Myocyte (in vitro differentiated cells): Measurements from ENCODE around the gene CRACR2A. TPM values are rescaled to one million over a fixed set of nuclear protein-coding genes. Genes with fewer than 3 reads are reported as not detected.

Experiments used
- DNase-seq: peaks from one replicate; pipeline ENCODE4 v3.0.0-alpha.2; 2012; ENCODE audit warnings: low read depth
- total RNA-seq: library from RNA; depleted of rRNA; stranded (reverse); fragments of >200 nt; gene quantifications from 2 replicates; pipeline ENCODE4 v1.2.3, GENCODE V29; 2014

CRACR2A gene
- total RNA-seq, 1 donor from 2014 or later, result 2.5 TPM

DNA sequence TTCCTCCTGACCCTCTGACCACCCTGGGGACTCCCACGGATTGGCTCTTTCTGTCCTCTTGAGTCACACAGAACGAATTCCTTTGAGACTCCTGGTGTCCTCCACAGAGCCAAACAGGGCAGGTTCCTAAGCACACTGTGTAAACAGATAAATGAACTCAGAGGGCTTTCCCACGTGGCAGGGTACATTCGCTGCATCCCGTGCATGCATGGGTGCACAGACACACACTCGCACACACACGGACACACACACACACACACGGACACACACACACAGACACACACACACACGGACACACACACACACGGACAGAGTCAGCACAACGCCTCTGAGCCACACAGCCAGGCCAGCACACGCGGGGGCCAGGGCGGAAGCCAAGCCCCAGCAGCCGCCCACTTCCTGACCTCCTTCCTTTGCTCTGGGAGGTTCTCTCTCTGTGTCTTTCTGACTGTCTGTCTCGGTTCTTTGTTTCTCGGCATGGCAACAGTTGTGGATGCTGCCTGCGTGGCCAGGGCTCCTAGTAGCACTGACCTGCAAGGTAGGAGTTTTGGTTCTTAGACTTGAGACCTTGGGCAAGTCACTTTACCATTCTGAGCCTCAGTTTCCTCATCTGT, 706 bp downstream of the CRACR2A start:
- DNase-seq, result peak; percentile 20

DNA sequence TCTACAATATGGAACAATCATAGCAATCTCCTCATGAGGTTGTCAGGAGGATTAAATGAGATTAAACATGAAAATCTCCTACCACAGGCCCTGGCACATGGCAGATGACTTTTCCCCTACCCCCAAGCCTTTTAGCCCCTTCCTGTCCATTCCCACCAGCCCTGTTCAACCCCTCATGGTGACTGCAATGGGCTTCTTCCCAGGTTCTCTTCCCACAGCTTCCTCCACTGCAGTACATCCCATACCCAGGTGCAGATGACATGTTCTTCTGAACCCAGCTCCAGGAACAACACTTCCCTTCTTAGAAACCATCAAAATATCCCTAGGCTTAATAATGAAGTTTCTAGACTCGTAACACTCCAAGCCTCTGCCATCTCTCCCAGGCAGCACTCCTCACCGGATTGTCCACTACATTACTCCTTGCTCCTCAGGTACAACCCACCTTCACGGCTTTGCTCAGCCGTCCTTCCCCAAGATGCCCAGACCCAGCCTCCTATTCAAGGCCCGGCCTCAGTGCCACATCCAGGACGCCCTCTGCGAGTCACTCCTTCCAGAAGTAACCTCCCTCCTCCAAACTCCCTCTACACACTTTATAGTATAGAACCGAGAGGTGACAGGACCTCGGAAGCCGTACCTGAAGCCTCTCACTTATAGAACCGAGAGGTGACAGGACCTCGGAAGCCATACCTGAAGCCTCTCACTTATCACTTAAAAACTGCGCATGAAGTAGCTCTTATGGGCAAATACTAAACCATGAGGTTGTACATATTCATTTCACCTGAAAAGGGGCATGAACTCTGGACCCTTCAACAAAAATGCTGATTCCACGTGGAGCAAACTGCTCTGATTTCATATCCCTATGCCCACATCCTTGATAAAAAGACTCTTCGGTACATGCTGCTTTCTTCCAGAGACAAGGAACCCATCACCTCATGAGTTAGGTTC, 1.5 kb downstream of the CRACR2A start:
- DNase-seq, result no peak

DNA sequence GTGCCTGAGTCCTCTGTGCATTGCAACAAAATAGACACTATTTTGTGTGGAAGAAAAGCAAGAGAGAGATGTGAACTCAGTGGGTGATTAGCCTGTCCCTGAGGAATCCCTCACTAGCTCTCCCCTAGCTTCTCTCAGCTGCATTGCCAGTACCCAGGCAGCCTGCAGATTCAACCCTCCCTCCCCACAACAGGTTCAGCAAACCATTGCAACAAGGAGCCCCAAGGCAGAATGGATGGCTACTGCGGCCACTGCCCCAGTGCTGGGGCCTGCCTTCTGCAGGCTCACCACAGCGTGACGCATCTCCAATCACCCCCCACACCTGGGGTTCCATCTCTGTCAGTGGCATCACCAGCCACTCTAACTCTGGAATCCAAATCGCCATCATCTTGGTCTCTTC, 2.3 kb downstream of the CRACR2A start:
- DNase-seq, result no peak

DNA sequence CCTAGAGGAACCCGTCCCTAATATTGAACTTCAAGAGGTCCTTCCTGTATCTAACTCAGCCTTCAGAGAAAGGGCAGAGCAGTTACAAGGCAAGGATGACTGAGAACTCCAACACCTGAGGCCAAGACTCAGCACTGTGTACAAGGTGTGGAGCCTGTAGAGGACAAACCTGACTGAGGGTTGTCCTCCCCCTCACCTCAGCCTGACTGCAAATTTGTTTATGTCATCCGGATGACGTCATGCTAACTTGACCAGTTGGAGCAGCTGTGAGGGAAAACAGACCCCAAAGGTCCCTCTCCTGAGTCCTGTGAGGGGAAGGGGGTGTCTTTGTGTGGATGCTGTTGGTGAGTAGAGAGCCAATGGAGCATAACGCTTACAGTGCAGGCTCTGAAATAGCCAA, 4.3 kb downstream of the CRACR2A start:
- DNase-seq, result no peak

DNA sequence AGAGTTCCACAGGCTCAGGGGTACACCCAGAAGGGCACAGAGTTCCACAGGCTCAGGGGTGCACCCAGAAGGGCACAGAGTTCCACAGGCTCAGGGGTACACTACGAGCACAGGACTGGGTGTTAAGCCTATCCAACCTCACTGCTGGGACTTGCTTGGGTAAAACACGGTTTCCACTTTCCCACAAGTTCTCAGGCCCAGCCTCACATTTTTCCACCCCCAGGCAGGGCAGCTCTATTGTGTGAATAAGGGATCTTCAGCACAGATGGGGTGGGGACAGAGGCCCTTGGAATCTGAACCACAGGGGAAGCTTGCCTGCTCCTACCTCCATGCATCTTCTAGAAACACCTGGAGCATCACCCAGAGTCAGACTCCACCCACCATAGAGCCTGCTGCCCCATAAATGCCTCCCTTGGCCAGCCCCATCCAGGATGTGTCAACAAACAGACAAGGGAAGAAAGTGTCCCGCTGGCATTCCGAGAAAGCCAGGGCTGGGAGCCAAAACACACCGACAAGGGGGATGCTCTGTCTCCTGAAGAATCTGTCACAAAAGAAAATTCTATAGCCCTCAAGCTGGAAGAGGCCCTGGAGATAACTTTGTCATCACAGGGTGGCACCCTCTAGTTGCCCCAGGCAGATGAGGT, 4.8 kb downstream of the CRACR2A start:
- DNase-seq, result no peak

DNA sequence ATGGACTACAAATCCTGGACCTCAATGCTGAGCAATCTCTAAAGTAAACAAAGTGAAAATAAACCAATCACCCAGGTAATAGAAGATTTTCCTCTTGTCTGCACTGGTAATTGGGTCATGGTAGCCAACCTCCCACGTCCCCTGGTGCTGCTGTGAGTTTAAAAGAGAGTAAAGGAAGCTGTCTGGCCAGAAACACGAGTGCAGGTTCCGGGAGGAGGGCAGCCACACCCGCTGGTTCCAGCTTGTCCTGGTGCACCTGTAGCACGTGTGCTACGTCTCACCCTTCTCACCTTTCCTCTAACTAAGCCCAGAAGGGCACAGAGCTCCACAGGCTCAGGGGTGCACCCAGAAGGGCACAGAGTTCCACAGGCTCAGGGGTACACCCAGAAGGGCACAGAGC, 5.4 kb downstream of the CRACR2A start:
- no peak for DNase-seq

DNA sequence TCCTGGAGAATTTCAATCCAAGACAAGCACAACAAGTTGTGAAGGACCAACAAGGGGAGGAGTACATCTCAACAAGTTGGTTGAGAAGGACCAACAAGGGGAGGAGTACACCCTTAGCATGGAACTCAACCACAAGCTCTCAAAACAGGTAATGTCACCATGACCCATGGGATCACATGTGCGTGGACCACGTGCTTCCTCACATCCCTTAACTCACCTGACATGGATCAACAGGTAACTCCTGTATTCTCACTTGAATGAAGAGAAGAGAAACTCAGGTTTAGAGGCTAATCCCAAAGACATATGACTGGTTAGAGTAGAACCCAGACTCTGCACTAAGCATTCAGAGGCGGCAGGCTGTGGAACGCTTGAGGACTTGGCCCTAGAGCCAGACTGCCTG, 6.2 kb downstream of the CRACR2A start:
- no peak for DNase-seq

DNA sequence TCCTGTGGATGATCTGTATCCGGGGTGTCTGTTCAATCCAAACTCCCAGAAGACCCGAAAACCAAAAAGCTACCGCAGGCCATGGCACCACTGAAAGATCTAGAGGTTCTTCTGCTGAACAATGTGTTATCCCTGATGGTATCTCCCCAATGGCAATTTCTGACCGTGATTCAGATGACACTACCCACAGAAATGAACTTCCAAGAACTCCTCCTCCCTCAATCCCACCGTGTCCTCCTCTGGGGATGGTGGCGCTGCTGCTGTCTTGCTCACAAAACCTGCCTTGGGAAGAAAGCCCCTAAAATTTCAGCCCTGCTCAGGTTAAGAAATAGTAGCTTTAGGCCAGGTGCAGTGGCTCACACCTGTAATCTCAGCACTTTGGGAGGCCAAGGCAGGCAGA, 7.8 kb downstream of the CRACR2A start:
- no peak for DNase-seq

DNA sequence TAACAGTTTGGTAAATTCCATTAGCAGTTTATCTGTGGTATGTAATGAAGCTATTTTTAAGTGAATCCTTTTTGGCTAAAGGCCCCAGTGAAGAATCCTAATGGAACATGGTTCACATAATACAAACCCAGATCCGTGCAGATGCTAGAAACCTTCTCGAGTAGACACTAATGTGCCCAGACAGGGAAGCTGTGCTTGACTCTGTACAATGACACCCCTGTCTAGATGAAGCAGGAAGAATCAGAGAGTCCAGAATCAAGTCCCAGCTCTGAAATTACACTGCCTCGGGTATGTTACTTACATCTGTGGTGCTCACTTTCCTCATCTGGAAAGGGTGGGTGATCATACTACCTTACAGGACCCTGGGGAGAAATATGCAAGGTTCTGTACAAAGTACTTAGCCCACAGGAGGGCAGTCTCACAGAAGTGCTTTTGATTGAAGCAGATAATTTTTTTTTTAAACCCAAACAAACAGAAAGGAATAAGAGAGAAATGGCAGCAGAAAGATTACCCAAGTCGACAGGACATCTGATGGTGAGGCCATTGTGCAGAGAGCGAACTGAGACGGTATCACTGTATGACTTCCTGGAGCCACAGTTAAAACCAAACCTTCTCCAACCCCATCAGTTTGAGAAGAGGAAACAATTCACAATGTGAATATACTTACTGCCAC, 8.5 kb downstream of the CRACR2A start:
- DNase-seq, result no peak

DNA sequence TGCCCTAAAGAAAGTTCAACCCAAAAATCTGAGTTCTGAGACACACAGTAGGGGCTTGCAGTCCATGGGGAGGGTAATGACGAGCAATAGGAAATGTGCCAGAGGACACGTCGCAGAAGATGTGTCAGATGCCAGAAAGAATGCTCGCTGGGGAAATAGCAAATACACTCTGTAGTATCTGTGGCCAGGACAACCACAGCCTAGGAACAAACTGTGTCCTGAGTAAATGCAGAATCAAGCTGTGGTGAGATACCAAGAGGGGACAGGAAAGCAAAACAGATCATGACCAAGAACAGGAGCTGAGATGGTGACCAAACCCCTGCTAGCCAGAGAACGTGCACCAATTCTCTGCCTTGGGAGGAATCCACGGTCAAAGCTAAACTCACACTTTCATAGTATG, 9.1 kb downstream of the CRACR2A start:
- peak; percentile 82 for DNase-seq

DNA sequence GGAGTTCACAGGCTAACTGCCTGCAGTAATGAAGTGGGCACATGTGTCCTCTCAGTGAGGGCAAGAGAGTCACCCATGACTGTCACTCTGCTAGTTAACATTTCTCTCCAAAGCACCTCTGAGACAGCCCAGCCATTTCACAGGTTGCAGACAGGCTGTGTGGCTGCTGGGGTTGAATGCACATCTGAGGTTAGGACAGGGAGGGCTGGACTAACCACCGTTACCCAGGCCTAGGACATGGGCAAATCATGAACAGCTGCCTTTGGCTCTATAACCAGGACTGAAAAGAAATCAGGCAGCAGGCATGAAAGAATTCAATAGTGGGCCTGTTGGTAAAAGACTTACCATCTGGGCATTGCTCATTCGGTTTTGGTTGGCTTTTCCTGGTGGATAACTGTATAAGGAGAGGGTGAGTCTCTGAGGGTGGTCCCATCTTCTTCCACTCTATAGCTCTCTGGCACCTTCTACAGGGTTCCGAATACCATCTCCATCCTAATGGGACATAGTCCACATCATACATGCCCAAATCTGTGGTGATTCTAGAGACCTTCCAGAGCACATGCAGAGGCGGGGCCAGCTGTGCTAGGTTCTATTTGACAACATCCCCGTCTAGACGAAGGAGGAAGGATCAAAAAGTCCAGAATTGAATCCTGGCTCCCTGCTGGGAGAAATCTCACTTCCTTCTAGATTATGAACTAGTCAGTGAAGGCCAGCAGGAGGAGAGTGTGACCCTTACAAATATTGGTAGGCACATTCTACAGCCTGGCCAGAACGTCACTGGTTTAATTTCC, 10.8 kb downstream of the CRACR2A start:
- peak; percentile 70 for DNase-seq

DNA sequence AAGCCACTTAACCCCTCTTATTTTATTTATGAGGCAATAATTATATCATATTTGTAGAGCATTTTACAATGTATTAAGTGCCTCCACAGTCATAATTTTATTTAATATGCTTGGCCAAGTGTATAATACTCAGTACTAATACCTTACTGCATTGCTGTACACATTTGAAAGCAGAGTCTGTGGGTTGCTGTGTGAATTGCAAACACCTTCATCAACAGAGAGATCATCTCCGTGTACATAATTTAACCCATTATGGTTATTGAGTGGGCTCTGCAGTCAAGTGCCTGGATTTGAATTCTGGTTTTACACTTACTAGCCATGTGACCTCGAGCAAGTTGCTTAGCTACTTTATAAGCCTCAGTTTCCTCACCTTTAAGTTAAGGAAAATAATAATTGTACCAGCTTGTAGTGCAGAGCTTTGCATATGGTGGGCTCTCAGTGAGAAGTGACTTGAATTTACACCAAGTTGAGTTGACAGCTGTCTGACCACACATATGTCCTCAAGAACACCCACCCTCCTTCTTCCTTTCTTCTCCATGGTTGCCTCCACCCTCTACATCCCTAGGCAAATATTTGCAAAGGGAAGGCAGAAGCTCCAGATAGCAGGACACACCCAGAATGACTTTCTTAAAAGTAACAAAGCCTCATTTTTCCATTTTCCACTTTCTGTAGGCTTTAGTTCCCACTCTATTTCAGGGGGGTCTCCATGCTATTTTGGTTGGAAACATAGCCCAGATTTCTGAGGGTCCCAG, 12.3 kb downstream of the CRACR2A start:
- DNase-seq, result no peak

DNA sequence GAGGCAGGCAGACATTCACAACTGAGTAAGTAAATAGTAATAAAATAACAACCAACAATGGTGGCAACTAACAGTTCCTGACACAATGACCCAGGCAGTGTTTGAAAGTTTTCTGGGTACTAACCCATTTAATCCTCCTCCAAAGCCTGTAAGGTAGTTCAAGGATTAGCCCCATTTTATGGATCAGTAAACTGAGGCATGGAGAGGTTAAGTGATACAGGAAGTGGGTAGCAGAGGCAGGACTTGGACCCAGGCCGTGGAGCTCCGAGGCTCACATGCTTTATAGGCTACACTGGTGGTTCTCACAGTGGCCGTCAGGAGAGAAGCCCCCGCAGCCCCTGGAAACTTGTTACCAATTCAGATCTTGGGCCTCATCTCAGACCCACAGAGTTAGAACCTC, 17.5 kb downstream of the CRACR2A start:
- DNase-seq, result no peak

DNA sequence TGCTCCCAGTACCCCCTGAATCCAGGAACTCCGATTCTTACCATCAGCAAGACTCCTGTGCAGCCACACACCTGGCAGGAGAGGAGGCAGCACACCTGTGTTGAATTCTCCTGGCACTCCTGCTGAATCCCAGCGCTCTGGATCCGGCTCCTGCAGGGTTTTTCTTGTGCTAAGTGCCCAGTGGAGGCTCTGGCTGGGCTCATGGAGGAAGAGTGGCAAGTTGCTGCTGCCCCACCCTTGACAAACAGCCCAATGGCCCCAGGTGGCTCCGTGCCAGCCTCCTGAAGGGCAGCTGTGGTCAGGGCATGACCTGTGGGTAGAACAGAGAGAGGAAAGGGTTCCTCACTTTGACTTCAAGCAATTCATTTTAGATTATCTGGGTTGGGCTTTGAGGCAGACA, 20.0 kb downstream of the CRACR2A start:
- peak; percentile 77 for DNase-seq

DNA sequence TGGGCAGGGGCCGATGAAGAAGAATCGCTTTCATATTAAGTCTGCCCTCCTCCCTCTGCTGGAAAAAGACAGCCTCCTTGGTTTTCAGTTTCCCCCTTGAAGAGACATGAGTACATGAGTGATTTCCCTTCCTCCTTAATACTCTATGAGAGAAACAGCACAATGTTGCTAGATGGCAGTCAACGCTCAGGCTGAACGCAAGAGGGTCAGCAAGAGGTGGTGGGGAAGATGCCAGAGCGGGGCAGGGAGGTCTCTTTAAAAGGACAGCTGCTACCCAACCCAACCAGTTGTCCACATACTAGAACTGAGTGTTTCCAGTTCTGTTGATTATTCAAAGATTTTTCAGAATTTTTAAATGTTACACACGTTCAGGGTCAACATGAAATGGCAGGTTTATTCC, 22.8 kb downstream of the CRACR2A start:
- DNase-seq, result peak; percentile 50

DNA sequence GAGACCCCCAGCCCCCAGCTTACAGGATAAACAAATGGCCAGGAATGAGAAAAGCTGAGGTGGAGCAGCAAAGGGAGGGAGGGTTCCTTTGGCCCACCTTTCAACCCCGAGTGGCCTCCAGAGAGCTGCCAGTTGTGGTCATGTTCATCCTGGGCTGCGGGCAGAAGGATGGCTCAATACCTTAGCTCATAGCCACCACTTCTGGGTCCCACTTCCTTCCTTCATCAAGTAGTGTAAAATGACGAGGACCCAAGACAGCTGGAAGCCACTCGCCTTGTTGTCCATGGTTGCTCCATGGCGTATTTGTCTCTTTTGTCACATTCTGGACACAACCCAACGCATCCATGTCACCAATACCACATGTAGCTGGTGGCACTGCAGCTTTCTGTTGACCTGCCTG, 24.2 kb downstream of the CRACR2A start:
- peak; percentile 77 for DNase-seq

DNA sequence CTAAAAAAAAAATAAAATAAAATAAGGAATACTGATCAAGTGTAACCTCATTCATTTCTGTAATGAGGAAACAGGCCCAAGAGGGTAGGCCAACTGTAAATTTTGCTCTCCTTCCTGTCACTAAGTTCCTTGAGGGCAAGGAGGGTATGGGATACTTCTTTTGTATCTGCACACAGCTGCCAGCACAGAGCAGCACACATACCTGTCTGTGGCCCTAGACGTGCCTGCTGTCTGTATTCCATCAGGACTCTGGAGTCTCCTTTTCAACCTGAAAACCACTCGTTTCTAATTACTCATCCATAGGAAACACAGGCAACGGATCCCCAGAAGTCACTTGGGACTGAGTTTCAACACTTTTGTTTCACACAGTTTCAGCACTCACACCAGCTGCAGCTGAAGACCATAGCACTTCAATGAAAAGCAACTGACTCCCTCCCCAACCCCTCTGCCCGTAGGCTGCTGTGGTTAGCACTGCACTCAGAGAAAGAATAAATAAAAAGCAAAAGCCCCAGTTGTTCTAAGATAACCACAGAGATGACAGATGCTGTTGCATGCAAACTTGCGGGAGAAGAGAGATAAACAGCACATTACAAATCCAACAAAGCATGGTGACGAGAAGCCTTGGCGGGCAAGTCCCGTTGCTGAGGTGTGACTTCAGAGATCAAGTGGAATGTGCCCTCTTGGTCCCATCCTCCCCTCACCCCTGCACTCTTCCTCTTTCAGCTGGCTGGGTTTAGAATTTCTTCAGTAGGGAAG, 24.9 kb downstream of the CRACR2A start:
- peak; percentile 98 for DNase-seq

DNA sequence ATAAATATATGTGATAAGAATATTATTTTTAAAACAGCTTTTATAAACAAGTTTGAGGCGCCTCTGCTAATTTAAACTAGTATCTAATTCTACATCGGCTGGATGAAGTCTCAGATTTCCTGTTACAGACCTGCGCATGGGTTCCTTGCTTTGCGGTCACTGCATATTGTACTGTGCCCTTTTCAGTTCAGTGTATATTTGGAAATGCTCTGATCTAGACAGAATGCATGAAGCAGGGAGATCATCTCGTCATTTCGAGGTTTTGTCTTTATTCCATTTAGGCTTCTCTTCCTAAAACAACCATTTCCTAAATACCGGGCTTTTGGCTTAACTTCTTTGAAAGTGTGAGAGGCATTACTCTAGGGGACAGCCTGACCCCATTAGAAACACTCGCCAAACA, 25.6 kb downstream of the CRACR2A start:
- DNase-seq, result no peak

DNA sequence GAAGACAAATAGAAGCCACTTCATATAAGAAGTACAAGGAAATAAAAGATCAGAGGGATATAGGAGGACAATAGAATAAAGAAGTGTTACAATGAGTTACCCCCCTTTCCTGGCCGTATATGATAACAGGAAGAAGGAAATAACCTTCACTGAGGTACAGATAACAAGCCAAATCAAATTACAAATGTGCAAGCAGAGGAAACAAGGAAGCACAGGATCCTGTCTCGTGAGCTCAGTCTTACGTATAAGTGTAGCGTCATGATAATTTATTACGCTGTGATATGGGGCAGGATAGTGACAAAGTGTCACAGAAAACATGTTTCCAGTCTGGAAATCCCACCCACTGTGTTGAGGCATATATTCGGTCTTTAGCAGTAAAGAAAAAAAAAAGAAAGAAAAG, 26.5 kb downstream of the CRACR2A start:
- no peak for DNase-seq
